HepG2 (cell line): ENCODE results near the gene CACNA1H.
"Not testable (repeated sequence)": the region's sequence is repeated elsewhere in the genome, so short reads cannot be mapped to it uniquely, and the experiment has no call there.

Experiments
- ATF3 ChIP-seq: sonication (generic); formaldehyde crosslinking; IDR thresholded peaks from 2 replicates; pipeline ENCODE4 v1.4.0; 2020; ENCODE audit warnings: missing genetic modification reagents
- CREM ChIP-seq, 2 experiments: sonication (generic) in 1 of 2; formaldehyde crosslinking in 1 of 2; IDR thresholded peaks; 2 replicates each; pipeline versions ENCODE4 v1.4.0 to v1.6.1; 2016 to 2020; ENCODE audit warnings: antibody characterized with exemption in 1 of 2, mild to moderate bottlenecking in 1 of 2, missing genetic modification reagents in 1 of 2
- FOXA1 ChIP-seq, 2 experiments: fragments of 450-650 bp in 1 of 2; sonication (generic) in 1 of 2; formaldehyde crosslinking in 1 of 2; IDR thresholded peaks; 2 replicates each; pipeline versions ENCODE4 v1.4.0 to v1.6.1; 2016 to 2020; ENCODE audit warnings: missing genetic modification reagents in 1 of 2
- GTF2F1 ChIP-seq: fragments of 150-350 bp; IDR thresholded peaks from 2 replicates; pipeline ENCODE4 v1.6.1; 2014; ENCODE audit warnings: low read length
- IKZF1 ChIP-seq: fragments of 450-650 bp; IDR thresholded peaks from 2 replicates; pipeline ENCODE4 v1.7.1; 2016
- KLF12 ChIP-seq: sonication (generic); formaldehyde crosslinking; IDR thresholded peaks from 2 replicates; pipeline ENCODE4 v1.4.0; 2020; ENCODE audit warnings: missing genetic modification reagents, borderline replicate concordance
- MEIS1 ChIP-seq: sonication (generic); formaldehyde crosslinking; IDR thresholded peaks from 2 replicates; pipeline ENCODE4 v1.9.0; 2021; ENCODE audit warnings: mild to moderate bottlenecking, missing genetic modification reagents, moderate library complexity, borderline replicate concordance
- POLR2A ChIP-seq, 2 experiments: IDR thresholded peaks; 2 replicates each; pipeline ENCODE4 v1.6.1; 2011; ENCODE audit warnings: low read depth in 2 of 2, low read length in 2 of 2, mild to moderate bottlenecking in 1 of 2, moderate library complexity in 1 of 2; ENCODE audit not compliant: insufficient read depth in 1 of 2
- SP1 ChIP-seq, 2 experiments: fragments of 450-650 bp in 1 of 2; sonication (generic) in 1 of 2; formaldehyde crosslinking in 1 of 2; IDR thresholded peaks; 2 replicates each; pipeline versions ENCODE4 v1.4.0 to v1.6.1; 2016 to 2020; ENCODE audit warnings: missing genetic modification reagents in 1 of 2
- TF ChIP-seq, protein P1 (sequence below): sonication (generic); formaldehyde crosslinking; IDR thresholded peaks from 2 replicates; pipeline ENCODE4 v1.4.0; 2020; ENCODE audit warnings: missing genetic modification reagents
- TF ChIP-seq, protein P2 (sequence below): sonication (generic); formaldehyde crosslinking; IDR thresholded peaks from 2 replicates; pipeline ENCODE4 v1.4.0; 2020; ENCODE audit warnings: missing genetic modification reagents
- TF ChIP-seq, protein P3 (sequence below): sonication (generic); formaldehyde crosslinking; IDR thresholded peaks from 2 replicates; pipeline ENCODE4 v1.5.0; 2020; ENCODE audit warnings: mild to moderate bottlenecking, missing genetic modification reagents, moderate library complexity
- TF ChIP-seq, protein P4 (sequence below): sonication (generic); formaldehyde crosslinking; IDR thresholded peaks from 2 replicates; pipeline ENCODE4 v1.4.0; 2020; ENCODE audit warnings: missing genetic modification reagents, mild to moderate bottlenecking, borderline replicate concordance
- TF ChIP-seq, protein P5 (sequence below): sonication (generic); formaldehyde crosslinking; IDR thresholded peaks from 2 replicates; pipeline ENCODE4 v1.4.0; 2020; ENCODE audit warnings: missing genetic modification reagents

DNA sequence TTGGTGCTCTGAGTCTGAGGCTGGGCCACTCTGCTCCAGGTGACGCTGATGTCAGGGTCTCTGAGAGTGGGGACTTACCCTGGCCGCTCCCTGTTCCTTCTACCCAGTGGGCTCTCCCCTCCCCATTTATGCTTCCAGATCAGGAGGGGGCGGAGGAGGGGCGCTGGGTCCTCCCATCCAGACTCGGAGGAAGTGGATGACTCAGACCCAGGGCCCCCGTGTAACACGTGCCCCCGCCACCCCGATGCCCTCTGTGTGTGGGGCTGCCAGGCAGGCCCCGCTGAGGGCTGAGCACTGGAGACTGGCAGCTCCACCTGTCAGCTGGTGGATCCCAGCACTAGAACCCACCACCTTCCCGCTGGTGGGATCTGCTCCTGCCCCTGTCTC lies 77.2 kb downstream of the CACNA1H start, which contains the start of gene TPSB2:
- TF ChIP-seq, protein P1, sequence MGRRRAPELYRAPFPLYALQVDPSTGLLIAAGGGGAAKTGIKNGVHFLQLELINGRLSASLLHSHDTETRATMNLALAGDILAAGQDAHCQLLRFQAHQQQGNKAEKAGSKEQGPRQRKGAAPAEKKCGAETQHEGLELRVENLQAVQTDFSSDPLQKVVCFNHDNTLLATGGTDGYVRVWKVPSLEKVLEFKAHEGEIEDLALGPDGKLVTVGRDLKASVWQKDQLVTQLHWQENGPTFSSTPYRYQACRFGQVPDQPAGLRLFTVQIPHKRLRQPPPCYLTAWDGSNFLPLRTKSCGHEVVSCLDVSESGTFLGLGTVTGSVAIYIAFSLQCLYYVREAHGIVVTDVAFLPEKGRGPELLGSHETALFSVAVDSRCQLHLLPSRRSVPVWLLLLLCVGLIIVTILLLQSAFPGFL (CRISPR knock-in tag), result not testable (repeated sequence)
- TF ChIP-seq POLR2A (IDR thresholded peaks at IDR 0.05; ENCODE audit: insufficient read depth in 1 of 2, low read depth in 2 of 2, low read length in 2 of 2); KLF12 (CRISPR knock-in tag); GTF2F1; SP1 (IDR thresholded peaks at IDR 0.05); SP1 (CRISPR knock-in tag; IDR thresholded peaks at IDR 0.05); FOXA1 (IDR thresholded peaks at IDR 0.05); FOXA1 (CRISPR knock-in tag; IDR thresholded peaks at IDR 0.05); CREM (IDR thresholded peaks at IDR 0.05); CREM (CRISPR knock-in tag; IDR thresholded peaks at IDR 0.05); IKZF1; MEIS1; ATF3 (CRISPR knock-in tag): not testable (repeated sequence)
- TF ChIP-seq, protein P2, sequence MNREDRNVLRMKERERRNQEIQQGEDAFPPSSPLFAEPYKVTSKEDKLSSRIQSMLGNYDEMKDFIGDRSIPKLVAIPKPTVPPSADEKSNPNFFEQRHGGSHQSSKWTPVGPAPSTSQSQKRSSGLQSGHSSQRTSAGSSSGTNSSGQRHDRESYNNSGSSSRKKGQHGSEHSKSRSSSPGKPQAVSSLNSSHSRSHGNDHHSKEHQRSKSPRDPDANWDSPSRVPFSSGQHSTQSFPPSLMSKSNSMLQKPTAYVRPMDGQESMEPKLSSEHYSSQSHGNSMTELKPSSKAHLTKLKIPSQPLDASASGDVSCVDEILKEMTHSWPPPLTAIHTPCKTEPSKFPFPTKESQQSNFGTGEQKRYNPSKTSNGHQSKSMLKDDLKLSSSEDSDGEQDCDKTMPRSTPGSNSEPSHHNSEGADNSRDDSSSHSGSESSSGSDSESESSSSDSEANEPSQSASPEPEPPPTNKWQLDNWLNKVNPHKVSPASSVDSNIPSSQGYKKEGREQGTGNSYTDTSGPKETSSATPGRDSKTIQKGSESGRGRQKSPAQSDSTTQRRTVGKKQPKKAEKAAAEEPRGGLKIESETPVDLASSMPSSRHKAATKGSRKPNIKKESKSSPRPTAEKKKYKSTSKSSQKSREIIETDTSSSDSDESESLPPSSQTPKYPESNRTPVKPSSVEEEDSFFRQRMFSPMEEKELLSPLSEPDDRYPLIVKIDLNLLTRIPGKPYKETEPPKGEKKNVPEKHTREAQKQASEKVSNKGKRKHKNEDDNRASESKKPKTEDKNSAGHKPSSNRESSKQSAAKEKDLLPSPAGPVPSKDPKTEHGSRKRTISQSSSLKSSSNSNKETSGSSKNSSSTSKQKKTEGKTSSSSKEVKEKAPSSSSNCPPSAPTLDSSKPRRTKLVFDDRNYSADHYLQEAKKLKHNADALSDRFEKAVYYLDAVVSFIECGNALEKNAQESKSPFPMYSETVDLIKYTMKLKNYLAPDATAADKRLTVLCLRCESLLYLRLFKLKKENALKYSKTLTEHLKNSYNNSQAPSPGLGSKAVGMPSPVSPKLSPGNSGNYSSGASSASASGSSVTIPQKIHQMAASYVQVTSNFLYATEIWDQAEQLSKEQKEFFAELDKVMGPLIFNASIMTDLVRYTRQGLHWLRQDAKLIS (CRISPR knock-in tag), result not testable (repeated sequence)
- TF ChIP-seq, protein P3, sequence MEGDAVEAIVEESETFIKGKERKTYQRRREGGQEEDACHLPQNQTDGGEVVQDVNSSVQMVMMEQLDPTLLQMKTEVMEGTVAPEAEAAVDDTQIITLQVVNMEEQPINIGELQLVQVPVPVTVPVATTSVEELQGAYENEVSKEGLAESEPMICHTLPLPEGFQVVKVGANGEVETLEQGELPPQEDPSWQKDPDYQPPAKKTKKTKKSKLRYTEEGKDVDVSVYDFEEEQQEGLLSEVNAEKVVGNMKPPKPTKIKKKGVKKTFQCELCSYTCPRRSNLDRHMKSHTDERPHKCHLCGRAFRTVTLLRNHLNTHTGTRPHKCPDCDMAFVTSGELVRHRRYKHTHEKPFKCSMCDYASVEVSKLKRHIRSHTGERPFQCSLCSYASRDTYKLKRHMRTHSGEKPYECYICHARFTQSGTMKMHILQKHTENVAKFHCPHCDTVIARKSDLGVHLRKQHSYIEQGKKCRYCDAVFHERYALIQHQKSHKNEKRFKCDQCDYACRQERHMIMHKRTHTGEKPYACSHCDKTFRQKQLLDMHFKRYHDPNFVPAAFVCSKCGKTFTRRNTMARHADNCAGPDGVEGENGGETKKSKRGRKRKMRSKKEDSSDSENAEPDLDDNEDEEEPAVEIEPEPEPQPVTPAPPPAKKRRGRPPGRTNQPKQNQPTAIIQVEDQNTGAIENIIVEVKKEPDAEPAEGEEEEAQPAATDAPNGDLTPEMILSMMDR (CRISPR knock-in tag), result not testable (repeated sequence)
- TF ChIP-seq, protein P4, sequence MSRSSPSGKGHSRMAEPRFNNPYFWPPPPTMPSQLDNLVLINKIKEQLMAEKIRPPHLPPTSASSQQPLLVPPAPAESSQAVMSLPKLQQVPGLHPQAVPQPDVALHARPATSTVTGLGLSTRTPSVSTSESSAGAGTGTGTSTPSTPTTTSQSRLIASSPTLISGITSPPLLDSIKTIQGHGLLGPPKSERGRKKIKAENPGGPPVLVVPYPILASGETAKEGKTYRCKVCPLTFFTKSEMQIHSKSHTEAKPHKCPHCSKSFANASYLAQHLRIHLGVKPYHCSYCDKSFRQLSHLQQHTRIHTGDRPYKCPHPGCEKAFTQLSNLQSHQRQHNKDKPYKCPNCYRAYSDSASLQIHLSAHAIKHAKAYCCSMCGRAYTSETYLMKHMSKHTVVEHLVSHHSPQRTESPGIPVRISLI (CRISPR knock-in tag), result not testable (repeated sequence)
- TF ChIP-seq, protein P5, sequence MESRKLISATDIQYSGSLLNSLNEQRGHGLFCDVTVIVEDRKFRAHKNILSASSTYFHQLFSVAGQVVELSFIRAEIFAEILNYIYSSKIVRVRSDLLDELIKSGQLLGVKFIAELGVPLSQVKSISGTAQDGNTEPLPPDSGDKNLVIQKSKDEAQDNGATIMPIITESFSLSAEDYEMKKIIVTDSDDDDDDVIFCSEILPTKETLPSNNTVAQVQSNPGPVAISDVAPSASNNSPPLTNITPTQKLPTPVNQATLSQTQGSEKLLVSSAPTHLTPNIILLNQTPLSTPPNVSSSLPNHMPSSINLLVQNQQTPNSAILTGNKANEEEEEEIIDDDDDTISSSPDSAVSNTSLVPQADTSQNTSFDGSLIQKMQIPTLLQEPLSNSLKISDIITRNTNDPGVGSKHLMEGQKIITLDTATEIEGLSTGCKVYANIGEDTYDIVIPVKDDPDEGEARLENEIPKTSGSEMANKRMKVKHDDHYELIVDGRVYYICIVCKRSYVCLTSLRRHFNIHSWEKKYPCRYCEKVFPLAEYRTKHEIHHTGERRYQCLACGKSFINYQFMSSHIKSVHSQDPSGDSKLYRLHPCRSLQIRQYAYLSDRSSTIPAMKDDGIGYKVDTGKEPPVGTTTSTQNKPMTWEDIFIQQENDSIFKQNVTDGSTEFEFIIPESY (CRISPR knock-in tag), result not testable (repeated sequence)
